ENCODE data around the gene TEX2. TPM values are rescaled to one million over a fixed set of nuclear protein-coding genes. Genes with fewer than 3 reads are reported as not detected.

The TEX2 gene
- total RNA-seq, 4 donors from 2014 or later = 12.3 to 137 (median 30.3) TPM

GRCh38 chr17:64198331-64199090 is 64.5 kb downstream of the TEX2 start:
- WGBS, 2 donors (ENCODE audit: low coverage in 1 of 2) = 85 to 92% methylated on average over 5 of the region's 5 CpGs
- no peaks in the 10 kb centered on the region for H3K27me3 ChIP-seq
- H3K4me1 ChIP-seq = peaks cover 0 to 22% (median 18%) of the 10 kb centered on the region in 4 donors
- TF ChIP-seq EP300 (IDR thresholded peaks at IDR 0.05; ENCODE audit: low read depth) (no peak), POLR2AphosphoS5 (IDR thresholded peaks at IDR 0.05) (no peak), CTCF (IDR thresholded peaks at IDR 0.05) (no peak), POLR2A (IDR thresholded peaks at IDR 0.05) (no peak)
- intact Hi-C loops (cut with DNase I; ENCODE audit: low total_unique reads) (no loop called here), in situ Hi-C loops (cut with MboI; ENCODE audit: low pct_ligation_motif_present in 1 of 4, low pct_unique_long_range_greater_than_20kb in 1 of 4, low sequenced_read_pairs in 3 of 4) (no loop called here)
- H3K27ac ChIP-seq = no peak overlapping the region
- DNase-seq = no peak
- no peaks in the 10 kb centered on the region for H3K9me3 ChIP-seq
- no peaks in the 10 kb centered on the region for H3K36me3 ChIP-seq
- H3K4me3 ChIP-seq = no peak overlapping the region

GRCh38 chr17:64196601-64197000 is 66.5 kb downstream of the TEX2 start:
- in situ Hi-C loops (cut with MboI; ENCODE audit: low pct_ligation_motif_present in 1 of 4, low pct_unique_long_range_greater_than_20kb in 1 of 4, low sequenced_read_pairs in 3 of 4) = no loop called here

GRCh38 chr17:64193561-64193960 is 69.5 kb downstream of the TEX2 start:
- Histone ChIP-seq H3K27me3 (no peaks in the 10 kb centered on the region), H3K4me1 (no peaks in the 10 kb centered on the region), H3K36me3 (no peaks in the 10 kb centered on the region), H3K9me3 (no peaks in the 10 kb centered on the region), H3K27ac (no peak overlapping the region), H3K4me3 (no peak overlapping the region)
- in situ Hi-C loops (cut with MboI; ENCODE audit: low pct_ligation_motif_present in 1 of 4, low pct_unique_long_range_greater_than_20kb in 1 of 4, low sequenced_read_pairs in 3 of 4) (no loop called here), intact Hi-C loops (cut with DNase I; ENCODE audit: low total_unique reads) (loop anchor here (5.0 kb wide), 1 partner anchor 399 kb away; no protein-coding TSS in a partner anchor)
- DNase-seq = no peak
- WGBS, 2 donors (ENCODE audit: low coverage in 1 of 2) = 90 to 93% methylated on average over 9 of the region's 9 CpGs
- TF ChIP-seq POLR2AphosphoS5 (IDR thresholded peaks at IDR 0.05) (no peak), EP300 (IDR thresholded peaks at IDR 0.05; ENCODE audit: low read depth) (no peak), CTCF (IDR thresholded peaks at IDR 0.05) (no peak), POLR2A (IDR thresholded peaks at IDR 0.05) (no peak)

More at GRCh38 chr17:64196601-64197000, 66.5 kb downstream of the TEX2 start:
- no peak overlapping the region for H3K4me3 ChIP-seq
- DNase-seq = no peak
- H3K36me3 ChIP-seq = no peaks in the 10 kb centered on the region
- intact Hi-C loops (cut with DNase I; ENCODE audit: low total_unique reads) = no loop called here
- peaks cover 0 to 16% (median 14%) of the 10 kb centered on the region in 4 donors for H3K4me1 ChIP-seq
- no peaks in the 10 kb centered on the region for H3K9me3 ChIP-seq
- TF ChIP-seq EP300 (IDR thresholded peaks at IDR 0.05; ENCODE audit: low read depth) = no peak
- TF ChIP-seq CTCF (IDR thresholded peaks at IDR 0.05) = no peak
- TF ChIP-seq POLR2A (IDR thresholded peaks at IDR 0.05) = no peak
- no peak for TF ChIP-seq POLR2AphosphoS5 (IDR thresholded peaks at IDR 0.05)
- H3K27me3 ChIP-seq = no peaks in the 10 kb centered on the region
- H3K27ac ChIP-seq = no peak overlapping the region
- WGBS, 2 donors (ENCODE audit: low coverage in 1 of 2) = 91 to 92% methylated on average over 3 to 4 of the region's 4 CpGs

- in situ Hi-C loops (cut with MboI; ENCODE audit: low pct_ligation_motif_present in 1 of 4, low pct_unique_long_range_greater_than_20kb in 1 of 4, low sequenced_read_pairs in 3 of 4) (no loop called here), intact Hi-C loops (cut with DNase I; ENCODE audit: low total_unique reads) (loop anchor here (5.0 kb wide), 1 partner anchor 400 kb away; no protein-coding TSS in a partner anchor)
- DNase-seq = no peak
- Histone ChIP-seq H3K27me3 (no peaks in the 10 kb centered on the region), H3K4me3 (no peak overlapping the region), H3K4me1 (no peaks in the 10 kb centered on the region), H3K27ac (no peak overlapping the region), H3K9me3 (no peaks in the 10 kb centered on the region), H3K36me3 (no peaks in the 10 kb centered on the region)
- 50 to 93% methylated on average over 2 to 3 of the region's 3 CpGs for WGBS, 2 donors (ENCODE audit: low coverage in 1 of 2)
- TF ChIP-seq CTCF (IDR thresholded peaks at IDR 0.05) (no peak), EP300 (IDR thresholded peaks at IDR 0.05; ENCODE audit: low read depth) (no peak), POLR2A (IDR thresholded peaks at IDR 0.05) (no peak), POLR2AphosphoS5 (IDR thresholded peaks at IDR 0.05) (no peak)
Observed at GRCh38 chr17:64192589-64192988, 70.5 kb downstream of the TEX2 start.

Measured in transverse colon (tissue), 4 donors.